PC-3 (cell line): Measurements from ENCODE around the gene ELF2. TPM values are rescaled to one million over a fixed set of nuclear protein-coding genes. Genes with fewer than 3 reads are reported as not detected.
"Not testable (repeated sequence)": the region's sequence is repeated elsewhere in the genome, so short reads cannot be mapped to it uniquely, and the experiment has no call there.

Experiments used
- ATAC-seq: fragments of 200-7000 bp; cut with Tn5 transposase; 2 replicates; pipeline ENCODE4 v1.9.1; 2020; ENCODE audit warnings: mild to moderate bottlenecking, moderate library complexity
- BruUV-seq: library from RNA; stranded (reverse); fragments of 400-500 nt; replicated peaks from 2 replicates; lab custom pipeline; 2021; lab: Mats Ljungman, UMichigan
- CTCF ChIA-PET: fragments of 300-600 bp; sonication (Branson Sonifier 250); formaldehyde crosslinking; loops from one replicate; lab custom pipeline; 2022; ENCODE audit warnings: antibody characterized with exemption; lab: Charles Lee
- POLR2A ChIA-PET: fragments of 300-600 bp; sonication (Branson Sonifier 250); formaldehyde crosslinking; loops from one replicate; lab custom pipeline; 2022; ENCODE audit warnings: antibody characterized with exemption; ENCODE audit not compliant: unreplicated experiment; lab: Charles Lee
- DNase-seq: peaks from one replicate; pipeline ENCODE4 v3.0.0-alpha.2; 2015
- H2AFZ ChIP-seq: fragments of 300-600 bp; sonication (generic); 2 replicates; pipeline ENCODE4 v1.6.0; 2016; ENCODE audit warnings: antibody characterized with exemption, low read length
- H3F3A ChIP-seq: fragments of 300-600 bp; sonication (generic); one replicate; pipeline ENCODE4 v1.6.0; 2017; ENCODE audit warnings: antibody characterized with exemption, low read length, control low read depth, mild to moderate bottlenecking; ENCODE audit not compliant: unreplicated experiment
- H3K27ac ChIP-seq: fragments of 300-600 bp; sonication (generic); 2 replicates; pipeline ENCODE4 v1.5.1; 2016; ENCODE audit warnings: mild to moderate bottlenecking, low read length
- H3K27me3 ChIP-seq: fragments of 300-600 bp; sonication (generic); 2 replicates; pipeline ENCODE4 v1.6.1; 2016; ENCODE audit warnings: low read length, mixed read lengths
- H3K36me3 ChIP-seq: fragments of 300-600 bp; sonication (generic); 2 replicates; pipeline ENCODE4 v1.6.1; 2016; ENCODE audit warnings: low read depth, mixed run types, low read length, mixed read lengths
- H3K4me1 ChIP-seq: fragments of 300-600 bp; sonication (generic); 2 replicates; pipeline ENCODE4 v1.5.1; 2016; ENCODE audit warnings: low read length; ENCODE audit not compliant: insufficient read depth
- H3K4me2 ChIP-seq: fragments of 300-600 bp; sonication (generic); 2 replicates; pipeline ENCODE4 v1.6.0; 2016; ENCODE audit warnings: low read length
- H3K4me3 ChIP-seq: fragments of 300-600 bp; sonication (generic); 2 replicates; pipeline ENCODE4 v1.5.1; 2016; ENCODE audit warnings: mild to moderate bottlenecking, low read length, mixed read lengths
- H3K79me2 ChIP-seq: fragments of 300-600 bp; sonication (generic); 2 replicates; pipeline ENCODE4 v1.6.1; 2017; ENCODE audit warnings: low read length, mixed read lengths
- H3K9ac ChIP-seq: fragments of 300-600 bp; sonication (generic); 2 replicates; pipeline ENCODE4 v1.6.0; 2016; ENCODE audit warnings: mild to moderate bottlenecking, low read length
- H3K9me2 ChIP-seq: fragments of 300-600 bp; sonication (generic); replicated peaks from 2 replicates; pipeline ENCODE4 v1.6.1; 2016; ENCODE audit warnings: mixed run types, low read length, mixed read lengths
- H3K9me3 ChIP-seq: fragments of 300-600 bp; sonication (generic); 2 replicates; pipeline ENCODE4 v1.6.1; 2016; ENCODE audit warnings: low read length, mixed read lengths
- H4K20me1 ChIP-seq: fragments of 300-600 bp; sonication (generic); 2 replicates; pipeline ENCODE4 v1.6.1; 2016; ENCODE audit warnings: low read length, mixed read lengths
- EZH2 ChIP-seq: fragments of 300-600 bp; sonication (generic); IDR thresholded peaks from one replicate; pipeline ENCODE4 v1.6.1; 2017; ENCODE audit warnings: antibody characterized with exemption, mild to moderate bottlenecking, low read length; ENCODE audit not compliant: unreplicated experiment
- EZH2phosphoT487 ChIP-seq: fragments of 300-600 bp; sonication (generic); IDR thresholded peaks from 2 replicates; pipeline ENCODE4 v1.6.1; 2018; ENCODE audit warnings: mild to moderate bottlenecking, antibody characterized with exemption, low read length, borderline replicate concordance
- intact Hi-C: fragments of 100-400 bp; cut with micrococcal nuclease; formaldehyde crosslinking; loops from 2 replicates; pipeline ENCODE4 v1.9.0; 2023
- total RNA-seq: library from RNA; depleted of rRNA; stranded (reverse); fragments of >200 nt; gene quantifications from 2 replicates; pipeline ENCODE4 v1.2.3, GENCODE V29; 2014
- TF ChIP-seq, protein P1 (sequence below): fragments of 300-600 bp; sonication (generic); conservative IDR thresholded peaks from 2 replicates; pipeline ENCODE4 v1.5.1; 2017; ENCODE audit warnings: antibody characterized with exemption, low read depth, mild to moderate bottlenecking, low read length

Gene ELF2
- total RNA-seq, 1 experiment from 2014 or later = 18.5 TPM

- Histone ChIP-seq H3K36me3 (no peaks in the 10 kb centered on the region), H3K27ac (no peak overlapping the region), H3K79me2 (no peaks in the 10 kb centered on the region), H4K20me1 (no peaks in the 10 kb centered on the region), H2AFZ (no peak overlapping the region), H3K4me3 (no peak overlapping the region), H3K27me3 (no peaks in the 10 kb centered on the region), H3K9me3 (no peaks in the 10 kb centered on the region), H3K4me1 (no peaks in the 10 kb centered on the region), H3F3A (no peaks in the 10 kb centered on the region), H3K9ac (no peak overlapping the region), H3K4me2 (no peak overlapping the region), H3K9me2 (no peaks in the 10 kb centered on the region)
- POLR2A ChIA-PET = no interaction called here
- intact Hi-C loops = no loop called here
- BruUV-seq = no TSS peak
- CTCF ChIA-PET = no interaction called here
- TF ChIP-seq, protein P1, sequence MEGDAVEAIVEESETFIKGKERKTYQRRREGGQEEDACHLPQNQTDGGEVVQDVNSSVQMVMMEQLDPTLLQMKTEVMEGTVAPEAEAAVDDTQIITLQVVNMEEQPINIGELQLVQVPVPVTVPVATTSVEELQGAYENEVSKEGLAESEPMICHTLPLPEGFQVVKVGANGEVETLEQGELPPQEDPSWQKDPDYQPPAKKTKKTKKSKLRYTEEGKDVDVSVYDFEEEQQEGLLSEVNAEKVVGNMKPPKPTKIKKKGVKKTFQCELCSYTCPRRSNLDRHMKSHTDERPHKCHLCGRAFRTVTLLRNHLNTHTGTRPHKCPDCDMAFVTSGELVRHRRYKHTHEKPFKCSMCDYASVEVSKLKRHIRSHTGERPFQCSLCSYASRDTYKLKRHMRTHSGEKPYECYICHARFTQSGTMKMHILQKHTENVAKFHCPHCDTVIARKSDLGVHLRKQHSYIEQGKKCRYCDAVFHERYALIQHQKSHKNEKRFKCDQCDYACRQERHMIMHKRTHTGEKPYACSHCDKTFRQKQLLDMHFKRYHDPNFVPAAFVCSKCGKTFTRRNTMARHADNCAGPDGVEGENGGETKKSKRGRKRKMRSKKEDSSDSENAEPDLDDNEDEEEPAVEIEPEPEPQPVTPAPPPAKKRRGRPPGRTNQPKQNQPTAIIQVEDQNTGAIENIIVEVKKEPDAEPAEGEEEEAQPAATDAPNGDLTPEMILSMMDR = no peak
- no peak for TF ChIP-seq EZH2phosphoT487
- no peak for TF ChIP-seq EZH2
- no peak for DNase-seq
- ATAC-seq = no peak
Observed at GRCh38 chr4:139123910-139124309, 53.1 kb downstream of the ELF2 start.

- Histone ChIP-seq H3F3A (no peaks in the 10 kb centered on the region), H4K20me1 (no peaks in the 10 kb centered on the region), H3K27me3 (no peaks in the 10 kb centered on the region), H3K4me2 (no peak overlapping the region), H3K79me2 (no peaks in the 10 kb centered on the region), H3K9me2 (no peaks in the 10 kb centered on the region), H3K4me3 (no peak overlapping the region), H3K36me3 (no peaks in the 10 kb centered on the region), H3K9ac (no peak overlapping the region), H3K9me3 (no peaks in the 10 kb centered on the region), H3K27ac (no peak overlapping the region), H2AFZ (no peak overlapping the region), H3K4me1 (no peaks in the 10 kb centered on the region)
- ATAC-seq = no peak
- no TSS peak for BruUV-seq
- ChIA-PET CTCF (no interaction called here), POLR2A (no interaction called here)
- intact Hi-C loops = no loop called here
- no peak for DNase-seq
- TF ChIP-seq EZH2phosphoT487 (no peak), EZH2 (no peak)
- TF ChIP-seq, protein P1 = no peak
Observed at GRCh38 chr4:139118365-139118764, 58.7 kb downstream of the ELF2 start.

DNA sequence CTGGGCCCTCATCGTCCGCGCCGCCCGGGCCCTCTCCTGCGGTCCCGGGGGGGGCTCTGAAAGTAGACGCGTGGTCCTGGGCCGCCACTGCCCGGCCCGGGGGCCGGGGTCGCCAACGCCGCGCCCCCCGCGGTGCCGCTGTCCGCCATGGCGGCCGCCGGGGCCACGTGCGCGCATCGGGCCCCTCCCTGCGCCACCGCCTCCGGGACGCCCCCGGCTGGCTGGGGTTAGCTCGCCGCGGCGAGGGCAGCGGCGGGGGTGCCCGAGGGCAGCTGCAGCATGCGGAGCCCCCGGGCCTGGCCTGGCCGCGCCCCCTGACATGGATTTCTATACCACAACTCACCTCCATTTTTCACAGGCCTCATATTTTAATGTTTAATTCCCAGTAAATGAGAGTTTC is 61.8 kb downstream of the ELF2 start:
- no peak overlapping the region for H3K4me3 ChIP-seq
- no peak overlapping the region for H3K27ac ChIP-seq
- H3K27me3 ChIP-seq = no peaks in the 10 kb centered on the region
- H4K20me1 ChIP-seq = no peaks in the 10 kb centered on the region
- H3K36me3 ChIP-seq = no peaks in the 10 kb centered on the region
- intact Hi-C loops = no loop called here
- H3K4me2 ChIP-seq = no peak overlapping the region
- ChIA-PET CTCF (no interaction called here), POLR2A (no interaction called here)
- BruUV-seq = no TSS peak
- H2AFZ ChIP-seq = no peak overlapping the region
- no peaks in the 10 kb centered on the region for H3K9me3 ChIP-seq
- H3K9ac ChIP-seq = no peak overlapping the region
- H3K9me2 ChIP-seq = no peaks in the 10 kb centered on the region
- H3F3A ChIP-seq = no peaks in the 10 kb centered on the region
- ATAC-seq (no peak), DNase-seq (no peak)
- no peak for TF ChIP-seq EZH2
- no peaks in the 10 kb centered on the region for H3K79me2 ChIP-seq
- H3K4me1 ChIP-seq = no peaks in the 10 kb centered on the region

DNA sequence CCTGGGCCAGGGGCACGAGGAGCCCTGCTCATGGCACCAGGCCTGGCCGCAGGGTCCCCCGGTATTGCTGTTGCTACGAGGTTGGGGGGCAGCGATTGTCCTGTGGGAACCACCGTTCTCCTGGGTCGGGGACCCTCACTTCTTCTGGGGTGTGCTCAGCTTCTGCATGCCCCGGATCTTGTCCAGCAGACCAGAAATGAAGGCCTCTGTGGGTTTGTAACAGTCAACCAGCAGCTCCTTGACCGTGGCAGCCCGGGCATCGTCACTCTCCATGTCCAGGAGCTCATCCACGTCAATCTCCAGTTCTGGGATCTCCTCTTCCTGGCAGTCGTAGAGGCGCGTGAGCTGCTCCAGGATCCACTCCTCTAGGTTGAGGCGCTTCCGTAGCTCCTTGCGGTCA is 62.2 kb downstream of the ELF2 start:
- H3K4me3 ChIP-seq, H3F3A ChIP-seq, H3K27ac ChIP-seq, H3K36me3 ChIP-seq, DNase-seq, H3K27me3 ChIP-seq, CTCF ChIA-PET, BruUV-seq, H2AFZ ChIP-seq, H3K9me3 ChIP-seq, H3K79me2 ChIP-seq, intact Hi-C loops, ATAC-seq, H3K9me2 ChIP-seq, H3K9ac ChIP-seq, H3K4me1 ChIP-seq, H4K20me1 ChIP-seq, H3K4me2 ChIP-seq, POLR2A ChIA-PET: not testable (repeated sequence)
